MM.1S (cell line): Measurements from ENCODE around the gene PRADC1.

ENCODE experiments used
- DNase-seq: peaks from one replicate; pipeline ENCODE4 v3.0.0-alpha.2; 2015
- H2AFZ ChIP-seq: fragments of 300-600 bp; sonication (generic); 2 replicates; pipeline ENCODE4 v1.6.0; 2016; ENCODE audit warnings: antibody characterized with exemption, low read length
- H3F3A ChIP-seq: fragments of 300-600 bp; sonication (generic); 2 replicates; pipeline ENCODE4 v1.6.1; 2016; ENCODE audit warnings: mild to moderate bottlenecking, antibody characterized with exemption, low read length, moderate library complexity, mixed read lengths; ENCODE audit not compliant: insufficient read depth
- H3K27ac ChIP-seq: fragments of 300-600 bp; sonication (generic); 2 replicates; pipeline ENCODE4 v1.5.1; 2016; ENCODE audit warnings: mild to moderate bottlenecking, low read length
- H3K27me3 ChIP-seq: fragments of 300-600 bp; sonication (generic); replicated peaks from 2 replicates; pipeline ENCODE4 v1.6.0; 2016; ENCODE audit warnings: low read length; ENCODE audit not compliant: insufficient read depth
- H3K36me3 ChIP-seq: fragments of 300-600 bp; sonication (generic); replicated peaks from 2 replicates; pipeline ENCODE4 v1.6.1; 2016; ENCODE audit warnings: mild to moderate bottlenecking, low read length, mixed read lengths; ENCODE audit not compliant: insufficient read depth
- H3K4me1 ChIP-seq: fragments of 300-600 bp; sonication (generic); 2 replicates; pipeline ENCODE4 v1.6.1; 2016; ENCODE audit warnings: low read length, mixed read lengths
- H3K4me2 ChIP-seq: fragments of 300-600 bp; sonication (generic); 2 replicates; pipeline ENCODE4 v1.6.0; 2016; ENCODE audit warnings: low read depth, low read length
- H3K4me3 ChIP-seq: fragments of 300-600 bp; sonication (generic); 2 replicates; pipeline ENCODE4 v1.5.1; 2016; ENCODE audit warnings: low read length, mixed read lengths
- H3K79me2 ChIP-seq: fragments of 300-600 bp; sonication (generic); 2 replicates; pipeline ENCODE4 v1.6.1; 2016; ENCODE audit warnings: mixed run types, low read length, mixed read lengths
- H3K9ac ChIP-seq: fragments of 300-600 bp; sonication (generic); 2 replicates; pipeline ENCODE4 v1.6.1; 2016; ENCODE audit warnings: low read length, mixed read lengths
- H3K9me2 ChIP-seq: fragments of 300-600 bp; sonication (generic); replicated peaks from 2 replicates; pipeline ENCODE4 v1.6.1; 2016; ENCODE audit warnings: mild to moderate bottlenecking, low read length, mixed read lengths; ENCODE audit not compliant: insufficient read depth
- H3K9me3 ChIP-seq: fragments of 300-600 bp; sonication (generic); replicated peaks from 2 replicates; pipeline ENCODE4 v1.6.1; 2016; ENCODE audit warnings: mild to moderate bottlenecking, low read length, mixed read lengths; ENCODE audit not compliant: insufficient read depth
- H4K20me1 ChIP-seq: fragments of 300-600 bp; sonication (generic); 2 replicates; pipeline ENCODE4 v1.6.1; 2016; ENCODE audit warnings: mild to moderate bottlenecking, low read length, moderate library complexity, mixed read lengths; ENCODE audit not compliant: insufficient read depth
- CTCF ChIP-seq: fragments of 300-600 bp; sonication (generic); IDR thresholded peaks from 2 replicates; pipeline ENCODE4 v1.5.1; 2016; ENCODE audit warnings: antibody characterized with exemption, low read length, mixed read lengths
- EZH2 ChIP-seq: fragments of 300-600 bp; sonication (generic); optimal IDR thresholded peaks from 2 replicates; pipeline ENCODE3; 2017; ENCODE audit warnings: low read depth, mild to moderate bottlenecking, antibody characterized with exemption, low read length, mixed read lengths
- EZH2phosphoT487 ChIP-seq: fragments of 300-600 bp; sonication (generic); IDR thresholded peaks from 2 replicates; pipeline ENCODE4 v1.6.1; 2018; ENCODE audit warnings: antibody characterized with exemption, low read length

The PRADC1 gene

GRCh38 chr2:73233932-73234832, 1.1 kb upstream of the PRADC1 start, which contains the start of gene CCT7:
CCT7 (plus strand) TSS chr2:73234308; CDS start chr2:73234379, 71 bp downstream.
- Histone ChIP-seq H3K9me3 (no peaks in the 10 kb centered on the region), H3K9me2 (no peaks in the 10 kb centered on the region), H4K20me1 (peaks cover 36% of the 10 kb centered on the region), H3K27ac (peak within 1 kb of the TSS; percentile 68; the same call in 1 of the 2 replicates), H3K9ac (peak within 1 kb of the TSS; percentile 85), H3F3A (peaks cover 9% of the 10 kb centered on the region; the same call in 1 of the 2 replicates), H3K4me2 (peak within 1 kb of the TSS; percentile 99), H3K79me2 (peaks cover 57% of the 10 kb centered on the region), H2AFZ (peak within 1 kb of the TSS; percentile 99), H3K4me3 (peak within 1 kb of the TSS; percentile 79), H3K36me3 (peaks cover 4% of the 10 kb centered on the region; the same call in 1 of the 2 replicates), H3K4me1 (peaks cover 16% of the 10 kb centered on the region), H3K27me3 (no peaks in the 10 kb centered on the region)
- DNase-seq: peak; percentile 91
- TF ChIP-seq CTCF (no peak), EZH2phosphoT487 (no peak)

GRCh38 chr2:73232403-73233153, 461 bp downstream of the PRADC1 start:
- H4K20me1 ChIP-seq: peaks cover 21% of the 10 kb centered on the region
- H3K27ac ChIP-seq: no peak overlapping the region; the same call in 1 of the 2 replicates
- peak overlapping the region; percentile 70 for H3K9ac ChIP-seq
- peaks cover 41% of the 10 kb centered on the region for H3K79me2 ChIP-seq
- peak overlapping the region; percentile 99 for H2AFZ ChIP-seq
- H3K36me3 ChIP-seq: no peaks in the 10 kb centered on the region
- no peaks in the 10 kb centered on the region for H3K27me3 ChIP-seq
- peak; percentile 58 for DNase-seq
- peaks cover 9% of the 10 kb centered on the region; the same call in 1 of the 2 replicates for H3F3A ChIP-seq
- H3K4me3 ChIP-seq: peak overlapping the region; percentile 79
- H3K4me2 ChIP-seq: peak overlapping the region; percentile 99
- no peaks in the 10 kb centered on the region for H3K9me2 ChIP-seq
- no peaks in the 10 kb centered on the region for H3K9me3 ChIP-seq
- peaks cover 16% of the 10 kb centered on the region for H3K4me1 ChIP-seq
- TF ChIP-seq EZH2 (no peak), CTCF (peak; percentile 31; the same call in 1 of the 2 replicates), EZH2phosphoT487 (no peak)

GRCh38 chr2:73228631-73229030, 4.4 kb downstream of the PRADC1 start:
- no peaks in the 10 kb centered on the region for H3K9me2 ChIP-seq
- DNase-seq: no peak
- no peaks in the 10 kb centered on the region for H3K9me3 ChIP-seq
- H3K4me3 ChIP-seq: no peak overlapping the region
- no peak for TF ChIP-seq EZH2
- TF ChIP-seq CTCF: no peak
- no peak for TF ChIP-seq EZH2phosphoT487
- H3K9ac ChIP-seq: no peak overlapping the region
- H3K79me2 ChIP-seq: peaks cover 6% of the 10 kb centered on the region; the same call in 1 of the 2 replicates
- no peak overlapping the region for H3K4me2 ChIP-seq
- H3F3A ChIP-seq: peaks cover 2% of the 10 kb centered on the region; the same call in 1 of the 2 replicates
- H2AFZ ChIP-seq: no peak overlapping the region
- no peaks in the 10 kb centered on the region for H4K20me1 ChIP-seq
- no peaks in the 10 kb centered on the region for H3K36me3 ChIP-seq
- no peak overlapping the region for H3K27ac ChIP-seq
- H3K4me1 ChIP-seq: no peaks in the 10 kb centered on the region
- no peaks in the 10 kb centered on the region for H3K27me3 ChIP-seq
